Measurements from ENCODE around the gene APC2.

APC2 gene

DNA sequence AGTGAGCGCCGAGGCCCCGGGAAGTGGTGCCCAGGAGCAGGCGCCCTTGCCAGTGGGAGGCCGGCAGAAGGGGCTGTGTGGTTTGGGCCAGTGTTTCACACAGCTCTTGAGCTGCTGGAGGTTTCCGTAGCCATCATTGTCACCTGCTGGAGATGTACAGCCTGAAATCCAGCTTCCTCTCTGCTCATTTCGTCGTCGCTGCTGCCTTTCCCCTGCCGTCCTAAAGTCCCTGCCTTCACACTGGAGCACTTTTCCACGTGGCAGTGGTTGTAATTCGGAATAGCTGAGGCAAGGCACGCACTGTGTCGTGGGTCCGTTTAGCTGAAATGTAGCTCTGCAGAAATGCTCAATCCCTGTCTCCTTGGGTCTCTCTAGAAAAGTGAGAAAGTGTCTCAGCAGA is 29.3 kb upstream of the APC2 start:
- no peak for ATAC-seq (replicated peaks)
- no peak overlapping the region for H3K27ac Mint-ChIP-seq
- no peaks in the 10 kb centered on the region for H3K9me3 Mint-ChIP-seq
- peaks cover 17 to 20% of the 10 kb centered on the region in 2 donors for H3K4me1 Mint-ChIP-seq (ENCODE audit: low read depth in 2 of 2)
- no peaks in the 10 kb centered on the region for H3K27me3 Mint-ChIP-seq
- DNase-seq, result no peak
- H3K36me3 Mint-ChIP-seq (ENCODE audit: insufficient read depth), result peaks cover 92% of the 10 kb centered on the region
- H3K4me3 Mint-ChIP-seq, result no peak overlapping the region

DNA sequence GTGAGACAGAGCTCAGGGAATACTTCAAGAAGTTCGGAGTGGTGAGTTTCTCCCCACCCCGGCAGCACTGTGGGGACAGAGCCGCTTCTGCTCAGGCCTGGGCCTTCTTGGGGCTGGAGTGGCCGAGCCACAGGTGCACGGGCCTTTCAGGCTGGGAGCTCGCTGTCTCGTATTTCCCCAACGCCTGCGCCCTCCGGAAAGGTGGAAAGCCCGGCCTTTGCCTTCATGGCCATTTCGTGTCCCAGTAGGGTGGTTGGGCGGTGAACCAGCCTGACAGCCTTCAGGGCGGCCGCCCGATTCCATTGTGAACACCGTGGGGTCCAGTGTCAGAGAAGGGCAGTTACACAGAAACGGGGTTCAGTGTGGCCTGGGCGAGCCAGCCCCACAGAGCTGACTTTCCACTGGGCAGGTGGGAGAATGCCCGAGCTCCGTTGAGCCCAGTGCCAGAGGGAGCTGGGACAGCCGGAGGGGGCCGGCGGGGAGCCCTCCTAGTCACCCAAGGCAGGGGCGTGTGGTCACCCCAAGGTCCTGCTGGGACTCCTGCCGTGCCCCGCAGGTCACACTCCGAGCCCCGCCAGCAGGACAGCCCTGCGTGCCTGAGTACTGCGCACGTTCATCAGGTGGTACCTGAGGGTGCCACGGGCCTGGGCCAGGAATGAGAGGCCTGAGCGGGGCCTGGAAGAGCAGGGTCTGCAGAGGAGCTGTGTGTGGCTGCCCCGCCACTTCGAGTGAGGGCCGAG is 28.5 kb upstream of the APC2 start:
- ATAC-seq (replicated peaks) (no peak), DNase-seq (no peak)
- H3K27me3 Mint-ChIP-seq, result no peaks in the 10 kb centered on the region
- peaks cover 92% of the 10 kb centered on the region for H3K36me3 Mint-ChIP-seq (ENCODE audit: insufficient read depth)
- peaks cover 12 to 13% of the 10 kb centered on the region in 2 donors for H3K4me1 Mint-ChIP-seq (ENCODE audit: low read depth in 2 of 2)
- no peaks in the 10 kb centered on the region for H3K9me3 Mint-ChIP-seq
- H3K27ac Mint-ChIP-seq, result no peak overlapping the region
- no peak overlapping the region for H3K4me3 Mint-ChIP-seq

DNA sequence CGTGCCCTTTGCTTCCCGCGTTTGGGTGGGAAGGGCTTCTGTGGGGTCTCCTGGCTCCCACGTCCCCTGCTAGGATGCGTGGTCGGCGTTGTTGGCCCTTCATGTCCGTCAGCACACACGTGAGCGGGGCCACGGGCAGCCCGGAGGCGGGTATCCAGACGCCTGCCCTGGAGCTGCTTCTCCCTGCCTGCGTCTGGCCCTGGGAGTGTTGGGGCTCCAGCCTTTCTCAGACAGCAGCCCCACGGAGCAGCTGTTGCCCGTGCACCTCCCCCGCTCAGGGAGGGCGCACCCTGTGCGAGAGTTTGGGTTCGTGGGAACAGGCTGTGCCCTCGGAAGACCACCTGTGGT is 28.0 kb upstream of the APC2 start:
- Mint-ChIP-seq H3K27me3 (no peaks in the 10 kb centered on the region), H3K4me1 (ENCODE audit: low read depth in 2 of 2) (peaks cover 9 to 10% of the 10 kb centered on the region in 2 donors), H3K4me3 (no peak overlapping the region), H3K36me3 (ENCODE audit: insufficient read depth) (peaks cover 95% of the 10 kb centered on the region), H3K9me3 (no peaks in the 10 kb centered on the region), H3K27ac (no peak overlapping the region)
- no peak for DNase-seq
- ATAC-seq (replicated peaks), result no peak

DNA sequence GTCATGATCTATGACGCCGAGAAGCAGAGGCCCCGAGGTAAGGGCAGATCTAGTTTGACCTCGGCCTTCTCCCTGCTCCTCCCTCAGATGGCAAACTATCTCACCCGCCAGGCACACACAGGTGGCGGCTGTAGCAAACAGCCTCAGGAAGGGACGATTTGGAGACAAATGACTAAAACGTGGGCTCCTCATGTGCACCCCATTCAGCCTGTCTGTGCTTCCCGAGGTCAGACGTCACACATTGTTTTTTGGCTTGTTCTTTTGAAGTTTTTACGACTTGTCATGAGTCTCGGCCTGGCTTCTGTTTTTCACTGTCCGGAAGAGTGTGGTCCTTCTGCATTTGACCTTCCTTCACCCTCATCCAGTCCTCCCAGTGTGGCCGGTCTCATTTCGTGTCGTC is 27.6 kb upstream of the APC2 start:
- Mint-ChIP-seq H3K4me3 (no peak overlapping the region), H3K36me3 (ENCODE audit: insufficient read depth) (peaks cover 92% of the 10 kb centered on the region), H3K27me3 (no peaks in the 10 kb centered on the region), H3K4me1 (ENCODE audit: low read depth in 2 of 2) (peaks cover 6% of the 10 kb centered on the region in 2 donors), H3K27ac (no peak overlapping the region), H3K9me3 (no peaks in the 10 kb centered on the region)
- ATAC-seq (replicated peaks), result no peak
- DNase-seq, result no peak

DNA sequence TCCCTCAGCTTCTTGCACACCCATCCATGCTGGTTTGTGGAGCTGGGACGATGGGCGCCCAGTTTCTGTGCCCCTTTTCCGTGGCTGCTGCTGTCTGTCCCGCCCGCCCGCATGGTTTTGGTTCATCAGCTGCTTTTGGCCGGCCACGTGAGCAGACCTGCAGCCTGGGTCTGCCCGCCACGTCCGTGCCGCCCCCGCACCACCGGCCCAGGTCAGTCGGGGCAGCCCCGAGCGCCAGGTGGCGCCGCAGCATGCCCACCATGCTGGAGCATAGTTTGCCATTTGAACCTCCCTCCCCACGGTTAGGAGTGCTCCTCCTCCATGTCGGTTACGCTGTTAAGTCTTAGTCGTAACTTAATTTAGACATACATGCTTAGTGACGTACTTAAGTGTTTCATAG is 27.0 kb upstream of the APC2 start:
- Mint-ChIP-seq H3K4me3 (no peak overlapping the region), H3K27me3 (no peaks in the 10 kb centered on the region), H3K9me3 (no peaks in the 10 kb centered on the region), H3K36me3 (ENCODE audit: insufficient read depth) (peaks cover 87% of the 10 kb centered on the region), H3K4me1 (ENCODE audit: low read depth in 2 of 2) (peaks cover 0 to 3% of the 10 kb centered on the region in 2 donors), H3K27ac (peak overlapping the region in 1 of 2 donors; percentile 33)
- DNase-seq (no peak), ATAC-seq (replicated peaks) (no peak)

DNA sequence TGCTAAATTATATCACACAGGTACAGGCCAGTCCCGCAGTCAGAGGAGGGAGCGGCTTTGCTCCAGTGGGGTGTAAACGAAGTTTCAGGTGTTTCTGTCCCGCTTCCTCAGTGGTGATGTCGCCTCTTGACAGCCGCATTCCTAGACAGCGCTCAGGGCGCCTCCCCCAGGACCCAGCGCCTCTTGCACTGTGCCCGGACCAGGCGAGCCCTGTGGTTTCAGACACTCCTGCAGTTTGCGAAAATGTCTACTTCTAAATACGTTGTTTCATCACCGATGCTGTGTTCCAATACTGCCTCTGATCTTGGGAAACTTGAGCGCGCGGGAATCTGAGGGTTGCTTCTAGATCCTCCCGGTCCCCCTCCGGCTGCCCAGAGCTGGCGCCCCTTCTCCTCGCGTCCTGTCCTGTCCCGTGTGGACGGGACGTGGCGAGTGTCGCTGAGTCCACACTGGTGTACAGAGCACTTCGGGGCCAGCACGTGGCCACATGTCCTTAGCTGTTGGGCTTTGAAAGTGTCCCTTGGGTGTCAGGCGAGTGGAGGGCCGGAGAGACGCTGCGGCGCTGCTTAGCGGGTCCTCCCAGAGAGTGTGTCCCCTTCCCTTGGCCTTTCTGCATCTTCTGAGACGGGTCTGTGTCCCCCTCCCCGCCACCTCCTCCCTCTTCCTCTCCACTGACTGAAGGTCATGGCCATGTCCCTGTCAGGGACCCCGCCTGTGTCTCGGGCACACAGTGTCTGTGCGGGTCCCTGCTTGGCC is 26.3 kb upstream of the APC2 start:
- DNase-seq (no peak), ATAC-seq (replicated peaks) (no peak)
- Mint-ChIP-seq H3K27ac (peak overlapping the region; percentile 33 to 35), H3K4me3 (no peak overlapping the region), H3K27me3 (no peaks in the 10 kb centered on the region), H3K36me3 (ENCODE audit: insufficient read depth) (peaks cover 86% of the 10 kb centered on the region), H3K9me3 (no peaks in the 10 kb centered on the region), H3K4me1 (ENCODE audit: low read depth in 2 of 2) (peaks cover 0 to 3% of the 10 kb centered on the region in 2 donors)

DNA sequence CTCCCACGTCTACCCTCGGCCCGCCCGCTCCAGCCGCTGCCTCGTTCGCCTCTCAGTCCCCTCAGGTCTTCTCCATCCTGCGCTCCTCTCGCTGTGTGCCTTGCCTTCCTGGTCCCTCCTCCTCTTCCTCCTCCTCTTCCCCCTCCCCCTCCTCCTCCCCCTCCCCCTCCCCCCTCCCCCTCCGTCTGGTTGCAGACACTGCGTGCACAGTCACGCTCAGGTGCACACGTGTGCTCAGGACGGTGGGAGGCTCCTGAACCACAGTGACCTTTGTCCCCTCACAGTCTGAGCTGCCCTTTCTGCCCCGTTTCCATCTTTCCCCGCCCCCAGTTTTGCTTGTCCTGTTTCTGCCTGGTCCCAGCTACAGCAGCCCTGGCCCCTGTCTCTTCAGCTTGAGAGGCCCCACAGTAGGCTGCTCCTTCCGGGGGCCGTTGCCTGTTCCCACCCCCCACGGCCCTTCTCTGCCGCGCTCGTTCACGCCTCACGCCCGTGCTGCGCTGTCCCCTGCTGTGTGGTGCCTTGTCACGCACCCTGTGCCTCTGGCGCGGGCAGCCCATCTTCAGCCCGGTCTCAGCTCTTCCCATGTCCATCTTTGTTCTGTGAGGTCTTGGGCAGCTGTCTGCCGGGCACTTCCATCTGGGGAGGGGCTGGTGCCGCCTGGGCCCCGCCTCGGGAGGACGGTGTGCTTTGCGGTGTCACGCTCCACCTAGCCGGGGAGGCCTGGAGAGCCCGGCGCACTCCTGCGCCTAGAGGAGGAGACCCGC is 25.5 kb upstream of the APC2 start:
- Mint-ChIP-seq H3K4me3 (no peak overlapping the region), H3K4me1 (ENCODE audit: low read depth in 2 of 2) (peaks cover 0 to 3% of the 10 kb centered on the region in 2 donors), H3K36me3 (ENCODE audit: insufficient read depth) (peaks cover 84% of the 10 kb centered on the region), H3K27me3 (no peaks in the 10 kb centered on the region), H3K9me3 (no peaks in the 10 kb centered on the region), H3K27ac (peak overlapping the region; percentile 35 to 55)
- ATAC-seq (replicated peaks), result no peak
- no peak for DNase-seq

DNA sequence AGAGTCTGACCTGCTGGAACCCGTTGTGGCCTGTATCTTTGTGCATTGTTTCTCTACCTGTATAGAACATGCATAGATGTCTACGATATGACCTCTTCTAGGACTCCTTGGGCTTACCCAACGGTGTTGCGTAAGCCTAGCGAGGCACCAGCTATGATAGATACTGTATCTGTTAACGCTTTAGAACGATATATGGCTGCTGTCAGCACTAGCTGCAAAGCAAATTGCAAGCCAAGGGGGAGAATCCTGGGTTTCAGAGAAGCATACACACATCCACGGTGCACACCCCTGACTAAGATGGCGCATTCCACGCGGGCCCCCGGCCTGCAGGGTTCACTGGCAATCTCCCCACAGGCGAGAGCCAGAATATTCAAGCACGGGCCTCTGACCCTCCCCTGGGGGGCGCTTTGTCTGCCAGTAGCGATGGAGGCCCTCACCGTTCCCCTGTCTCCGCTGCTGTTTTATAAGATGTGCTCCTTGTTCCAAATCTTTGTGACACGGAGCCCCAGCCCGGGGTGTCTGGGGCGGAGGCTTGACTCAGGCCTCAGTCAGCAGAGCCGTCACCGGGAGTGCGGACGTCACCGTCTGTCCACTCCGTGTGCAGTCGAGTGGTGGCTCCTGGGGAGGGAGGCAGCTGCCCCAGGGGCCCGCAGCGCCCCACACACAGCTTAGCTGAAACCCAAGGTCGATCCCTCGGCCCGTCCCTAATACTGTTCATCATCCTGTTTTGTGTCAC is 24.7 kb upstream of the APC2 start:
- DNase-seq, result no peak
- Mint-ChIP-seq H3K4me1 (ENCODE audit: low read depth in 2 of 2) (peaks cover 0 to 3% of the 10 kb centered on the region in 2 donors), H3K9me3 (no peaks in the 10 kb centered on the region), H3K27me3 (no peaks in the 10 kb centered on the region), H3K4me3 (no peak overlapping the region), H3K27ac (peak overlapping the region; percentile 35 to 74), H3K36me3 (ENCODE audit: insufficient read depth) (peaks cover 82% of the 10 kb centered on the region)
- no peak for ATAC-seq (replicated peaks)

DNA sequence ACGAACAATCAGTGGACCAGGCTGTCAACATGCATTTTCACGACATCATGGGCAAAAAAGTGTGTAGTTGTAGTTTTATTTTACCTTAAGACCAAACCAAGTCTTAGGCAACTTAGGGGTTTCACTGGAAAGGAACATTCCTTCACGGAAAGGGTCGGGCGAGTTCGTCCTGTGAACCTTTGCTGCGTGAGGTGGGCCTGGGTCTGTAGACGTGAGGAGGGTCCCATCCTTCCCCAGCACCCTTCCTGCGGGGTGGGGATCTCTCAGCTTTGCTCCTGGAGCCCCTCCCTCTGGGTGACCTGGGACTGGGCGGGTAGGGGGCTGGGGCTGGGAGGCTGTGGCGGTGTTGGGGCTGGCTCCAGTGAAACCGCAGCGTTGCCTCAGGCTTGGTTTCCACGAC is 24.0 kb upstream of the APC2 start:
- DNase-seq (no peak), ATAC-seq (replicated peaks) (no peak)
- peaks cover 82% of the 10 kb centered on the region for H3K36me3 Mint-ChIP-seq (ENCODE audit: insufficient read depth)
- H3K9me3 Mint-ChIP-seq, result no peaks in the 10 kb centered on the region
- peak overlapping the region in 1 of 2 donors; percentile 74 for H3K27ac Mint-ChIP-seq
- H3K27me3 Mint-ChIP-seq, result no peaks in the 10 kb centered on the region
- H3K4me3 Mint-ChIP-seq, result no peak overlapping the region
- peaks cover 0 to 3% of the 10 kb centered on the region in 2 donors for H3K4me1 Mint-ChIP-seq (ENCODE audit: low read depth in 2 of 2)

DNA sequence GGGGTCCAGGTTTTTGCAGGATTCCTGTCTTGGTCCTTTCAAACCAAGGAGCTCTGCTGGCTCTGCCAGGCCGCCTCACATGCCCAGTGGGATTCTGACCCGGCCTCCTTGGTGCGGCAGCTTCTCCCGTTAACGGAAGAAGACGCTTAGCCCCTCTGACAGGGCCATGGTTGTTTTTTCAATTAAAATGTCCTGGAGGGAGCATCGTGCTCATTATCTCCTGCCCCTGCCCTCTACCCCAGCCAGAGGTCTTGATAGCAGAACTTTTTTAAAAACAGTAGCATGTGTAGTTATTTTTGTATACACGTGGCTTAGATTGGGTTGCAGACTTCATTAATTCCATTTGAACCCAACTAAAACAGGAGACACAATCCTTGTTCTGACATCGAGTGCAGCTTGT is 23.2 kb upstream of the APC2 start:
- no peaks in the 10 kb centered on the region for H3K9me3 Mint-ChIP-seq
- ATAC-seq (replicated peaks), result no peak

DNA sequence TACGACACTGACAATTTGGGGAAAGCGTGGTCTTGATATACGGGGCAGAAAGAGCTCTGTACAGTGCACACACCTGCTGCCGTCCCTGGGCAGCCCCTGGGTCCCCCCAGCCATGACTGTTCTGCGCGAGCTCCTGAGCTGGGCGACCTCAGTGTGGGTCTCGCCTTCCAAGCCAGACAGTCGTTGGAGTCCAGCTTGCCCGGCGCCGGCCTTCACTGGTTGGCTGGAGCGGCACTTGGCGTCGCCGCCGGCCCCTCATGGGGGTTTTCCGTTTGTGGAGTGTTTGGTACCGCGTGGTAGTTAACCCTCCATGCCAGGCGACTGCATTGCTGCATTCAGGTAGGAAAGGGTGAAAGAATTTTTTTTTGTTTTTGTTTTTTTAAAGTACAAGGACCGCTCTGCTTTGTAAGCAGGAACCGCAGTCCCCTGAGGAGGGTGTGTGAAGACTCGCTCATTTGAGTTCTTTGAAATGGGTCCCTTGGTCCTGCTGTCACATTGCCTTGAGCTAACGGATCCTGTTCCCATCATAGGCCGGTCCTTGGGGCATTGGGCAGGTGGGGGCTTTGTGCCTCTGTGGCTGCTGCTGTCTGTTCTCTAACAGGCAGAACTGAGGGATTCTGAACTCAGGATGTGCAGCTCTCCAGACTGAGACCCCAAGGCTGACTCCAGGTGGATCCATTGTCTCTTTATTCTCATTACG is 22.6 kb upstream of the APC2 start:
- Mint-ChIP-seq H3K36me3 (ENCODE audit: insufficient read depth) (peaks cover 83% of the 10 kb centered on the region), H3K27ac (no peak overlapping the region), H3K9me3 (no peaks in the 10 kb centered on the region), H3K4me3 (no peak overlapping the region), H3K27me3 (no peaks in the 10 kb centered on the region), H3K4me1 (ENCODE audit: low read depth in 2 of 2) (peaks cover 0 to 3% of the 10 kb centered on the region in 2 donors)
- ATAC-seq (replicated peaks) (no peak), DNase-seq (no peak)

More for the DNA sequence above, 23.2 kb upstream of the APC2 start:
- DNase-seq, result no peak
- Mint-ChIP-seq H3K27me3 (no peaks in the 10 kb centered on the region), H3K27ac (no peak overlapping the region), H3K36me3 (ENCODE audit: insufficient read depth) (peaks cover 82% of the 10 kb centered on the region), H3K4me1 (ENCODE audit: low read depth in 2 of 2) (peaks cover 0 to 3% of the 10 kb centered on the region in 2 donors), H3K4me3 (no peak overlapping the region)

DNA sequence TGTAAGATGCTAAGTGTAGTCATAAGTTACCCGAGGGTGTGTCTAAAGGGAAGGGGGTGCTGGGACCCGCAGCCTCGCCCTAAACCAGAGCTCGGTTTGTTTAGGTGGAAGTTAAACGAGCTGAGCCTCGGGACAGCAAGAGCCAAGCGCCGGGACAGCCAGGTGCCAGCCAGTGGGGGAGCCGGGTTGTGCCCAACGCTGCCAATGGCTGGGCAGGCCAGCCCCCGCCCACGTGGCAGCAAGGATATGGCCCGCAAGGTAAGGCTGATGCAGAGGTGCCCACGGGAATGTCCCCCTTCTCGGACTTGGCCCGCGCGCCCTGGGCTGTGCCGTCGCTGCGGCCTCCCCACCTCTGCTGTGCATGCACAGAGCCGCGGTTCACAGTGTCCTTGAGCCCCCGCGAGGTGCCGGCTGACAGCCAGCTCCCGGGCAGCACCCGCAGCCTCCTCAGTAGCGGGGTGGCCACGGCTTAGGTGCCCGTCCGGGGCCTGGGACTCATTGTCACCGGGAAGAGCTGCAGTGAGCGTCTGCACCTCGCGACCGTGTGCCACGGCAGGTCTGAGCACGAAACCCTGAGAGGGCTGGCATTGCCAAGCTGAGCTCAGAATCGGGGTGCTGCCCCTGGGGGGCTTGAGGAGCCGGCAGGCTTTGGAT is 21.1 kb upstream of the APC2 start:
- Mint-ChIP-seq H3K4me1 (ENCODE audit: low read depth in 2 of 2) (no peaks in the 10 kb centered on the region), H3K4me3 (no peak overlapping the region), H3K27ac (no peak overlapping the region), H3K36me3 (ENCODE audit: insufficient read depth) (peaks cover 82% of the 10 kb centered on the region), H3K27me3 (no peaks in the 10 kb centered on the region), H3K9me3 (no peaks in the 10 kb centered on the region)
- DNase-seq (no peak), ATAC-seq (replicated peaks) (no peak)
